ENCODE measurements around the gene CCAR1.
"Not testable (repeated sequence)": the region's sequence is repeated elsewhere in the genome, so short reads cannot be mapped to it uniquely, and the experiment has no call there.

Gene CCAR1, protein sequence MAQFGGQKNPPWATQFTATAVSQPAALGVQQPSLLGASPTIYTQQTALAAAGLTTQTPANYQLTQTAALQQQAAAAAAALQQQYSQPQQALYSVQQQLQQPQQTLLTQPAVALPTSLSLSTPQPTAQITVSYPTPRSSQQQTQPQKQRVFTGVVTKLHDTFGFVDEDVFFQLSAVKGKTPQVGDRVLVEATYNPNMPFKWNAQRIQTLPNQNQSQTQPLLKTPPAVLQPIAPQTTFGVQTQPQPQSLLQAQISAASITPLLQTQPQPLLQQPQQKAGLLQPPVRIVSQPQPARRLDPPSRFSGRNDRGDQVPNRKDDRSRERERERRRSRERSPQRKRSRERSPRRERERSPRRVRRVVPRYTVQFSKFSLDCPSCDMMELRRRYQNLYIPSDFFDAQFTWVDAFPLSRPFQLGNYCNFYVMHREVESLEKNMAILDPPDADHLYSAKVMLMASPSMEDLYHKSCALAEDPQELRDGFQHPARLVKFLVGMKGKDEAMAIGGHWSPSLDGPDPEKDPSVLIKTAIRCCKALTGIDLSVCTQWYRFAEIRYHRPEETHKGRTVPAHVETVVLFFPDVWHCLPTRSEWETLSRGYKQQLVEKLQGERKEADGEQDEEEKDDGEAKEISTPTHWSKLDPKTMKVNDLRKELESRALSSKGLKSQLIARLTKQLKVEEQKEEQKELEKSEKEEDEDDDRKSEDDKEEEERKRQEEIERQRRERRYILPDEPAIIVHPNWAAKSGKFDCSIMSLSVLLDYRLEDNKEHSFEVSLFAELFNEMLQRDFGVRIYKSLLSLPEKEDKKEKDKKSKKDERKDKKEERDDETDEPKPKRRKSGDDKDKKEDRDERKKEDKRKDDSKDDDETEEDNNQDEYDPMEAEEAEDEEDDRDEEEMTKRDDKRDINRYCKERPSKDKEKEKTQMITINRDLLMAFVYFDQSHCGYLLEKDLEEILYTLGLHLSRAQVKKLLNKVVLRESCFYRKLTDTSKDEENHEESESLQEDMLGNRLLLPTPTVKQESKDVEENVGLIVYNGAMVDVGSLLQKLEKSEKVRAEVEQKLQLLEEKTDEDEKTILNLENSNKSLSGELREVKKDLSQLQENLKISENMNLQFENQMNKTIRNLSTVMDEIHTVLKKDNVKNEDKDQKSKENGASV

DNA sequence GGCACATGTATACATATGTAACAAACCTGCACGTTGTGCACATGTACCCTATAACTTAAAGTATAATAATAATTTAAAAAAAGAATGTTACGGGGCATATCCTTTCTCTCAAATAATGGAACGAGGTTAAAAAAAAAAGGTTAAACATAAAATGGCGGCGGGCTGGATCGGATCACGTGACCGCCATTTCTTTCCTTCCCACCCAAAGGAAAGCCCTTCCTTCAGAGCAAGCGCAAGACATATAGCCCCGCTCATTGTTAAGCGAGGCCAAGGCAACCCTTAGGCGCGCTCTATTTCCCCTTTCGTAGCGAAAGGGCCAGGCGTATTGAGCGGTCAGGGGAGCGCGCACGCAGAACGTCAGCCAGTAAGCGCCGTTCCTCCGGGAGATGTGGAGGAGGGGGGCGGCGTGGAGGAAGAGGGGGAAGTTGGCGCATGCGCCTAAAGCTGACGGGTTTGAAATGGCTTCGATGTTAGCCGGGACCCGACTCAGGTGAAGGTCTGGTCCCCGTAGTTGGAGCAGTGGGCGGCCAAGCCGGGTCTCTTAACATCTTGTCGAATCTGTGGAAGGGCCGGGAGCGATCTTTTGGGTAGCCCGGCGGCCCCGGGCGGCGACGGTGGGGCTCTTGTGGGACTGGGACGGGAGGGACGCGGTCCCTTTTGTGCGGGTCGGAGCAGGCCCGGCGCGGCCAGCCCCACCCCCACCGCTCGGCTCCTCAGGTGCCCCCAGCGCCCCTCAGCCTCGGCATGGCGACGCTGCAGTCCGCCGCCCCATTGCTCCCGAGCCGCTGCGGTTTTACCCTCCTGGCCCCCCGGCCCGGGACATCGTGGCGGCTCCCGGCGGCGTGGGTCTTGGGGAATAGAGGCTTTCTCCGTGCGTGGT, at the start of gene CCAR1:
Gene CCAR1 (plus strand): TSS at position 447 of the 880 bp plus-strand sequence. CDS start 1,266 bp downstream, outside the sequence.
- peak; percentile 95 to 97 for DNase-seq

GRCh38 chr10:68684413-68684812, 36.6 kb upstream of the CCAR1 start:
- no peak for DNase-seq

DNA sequence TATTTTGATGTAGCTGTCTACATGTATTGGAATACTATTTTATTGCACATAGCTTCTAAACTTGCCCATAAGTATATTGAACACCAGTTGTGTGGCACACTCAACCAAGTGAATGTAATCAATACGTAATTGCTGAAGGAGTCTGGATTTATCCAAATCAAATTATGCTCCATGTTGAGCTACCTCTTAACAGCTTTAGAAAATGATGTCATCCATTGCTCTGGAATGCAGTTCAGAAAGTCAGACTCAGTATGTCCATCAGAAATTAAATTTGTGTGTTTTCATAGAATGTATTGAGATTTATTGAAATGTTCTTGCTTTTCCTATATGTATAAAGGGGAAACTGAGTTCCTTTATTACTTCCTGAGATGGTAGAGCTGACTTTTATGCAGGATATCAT, 25.0 kb upstream of the CCAR1 start:
- no peak for DNase-seq

- DNase-seq, result no peak
Measured at GRCh38 chr10:68697106-68697505, 23.9 kb upstream of the CCAR1 start.

GRCh38 chr10:68700197-68700596, 20.8 kb upstream of the CCAR1 start:
- no peak for DNase-seq

GRCh38 chr10:68705548-68705947, 15.5 kb upstream of the CCAR1 start:
- DNase-seq, result no peak

DNA sequence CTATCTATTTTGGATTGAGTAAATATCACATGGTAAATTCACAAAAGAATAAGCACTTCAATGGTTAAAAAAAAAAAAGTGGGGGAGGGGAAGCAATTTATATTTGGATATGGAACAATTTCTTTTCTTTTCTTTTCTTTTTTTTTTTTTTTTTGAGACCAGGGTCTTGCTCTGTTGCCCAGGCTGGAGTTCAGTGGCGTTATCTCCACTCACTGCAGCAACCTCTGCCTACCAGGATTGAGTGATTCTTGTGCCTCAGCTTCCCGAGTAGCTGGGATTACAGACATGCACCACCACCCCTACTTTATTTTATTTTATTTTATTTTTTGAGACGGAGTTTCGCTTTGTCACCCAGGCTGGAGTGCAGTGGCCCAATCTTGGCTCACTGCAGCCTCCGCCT, 12.1 kb upstream of the CCAR1 start:
- DNase-seq, result not testable (repeated sequence)

DNA sequence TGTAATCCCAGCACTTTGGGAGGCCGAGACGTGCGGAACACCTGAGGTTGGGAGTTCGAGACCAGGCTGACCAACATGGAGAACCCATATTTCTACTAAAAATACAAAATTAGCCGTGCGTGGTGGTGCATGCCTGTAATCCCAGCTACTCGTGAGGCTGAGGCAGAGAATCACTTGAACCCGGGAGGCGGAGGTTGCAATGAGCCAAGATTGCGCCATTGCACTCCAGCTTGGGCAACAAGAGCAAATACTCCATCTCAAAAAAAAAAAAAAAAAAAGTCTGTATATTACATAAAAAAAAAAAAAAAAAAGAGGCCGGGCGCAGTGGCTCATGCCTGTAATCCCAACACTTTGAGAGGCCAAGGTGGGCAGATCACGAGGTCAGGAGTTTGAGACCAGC, 8.0 kb upstream of the CCAR1 start:
- not testable (repeated sequence) for DNase-seq

- no peak for DNase-seq
Measured at GRCh38 chr10:68717435-68717834, 3.6 kb upstream of the CCAR1 start.

GRCh38 chr10:68721673-68722335, 765 bp downstream of the CCAR1 start:
- no peak for DNase-seq

DNA sequence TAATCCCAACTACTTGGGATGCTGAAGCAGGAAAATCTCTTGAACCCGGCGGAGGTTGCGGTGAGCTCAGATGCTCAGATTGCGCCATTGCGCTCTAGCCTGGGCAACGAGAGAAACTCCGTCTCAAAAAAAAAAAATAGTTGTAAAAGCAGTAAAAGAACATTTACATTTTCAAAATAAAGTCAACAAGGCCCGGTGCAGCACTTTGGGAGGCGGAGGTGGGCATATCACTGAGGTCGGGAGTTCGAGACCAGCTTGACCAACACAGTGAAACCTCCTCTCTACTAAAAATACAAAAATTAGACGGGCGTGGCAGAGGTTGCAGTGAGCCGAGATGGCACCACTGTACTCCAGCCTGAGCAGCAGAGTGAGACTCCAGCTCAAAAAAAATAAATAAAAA, 4.0 kb downstream of the CCAR1 start:
- no peak for DNase-seq

- no peak for DNase-seq
Measured at GRCh38 chr10:68727146-68727545, 6.1 kb downstream of the CCAR1 start.

GRCh38 chr10:68732651-68733050, 11.6 kb downstream of the CCAR1 start:
- no peak for DNase-seq

GRCh38 chr10:68734349-68734748, 13.3 kb downstream of the CCAR1 start:
- DNase-seq, result no peak

DNA sequence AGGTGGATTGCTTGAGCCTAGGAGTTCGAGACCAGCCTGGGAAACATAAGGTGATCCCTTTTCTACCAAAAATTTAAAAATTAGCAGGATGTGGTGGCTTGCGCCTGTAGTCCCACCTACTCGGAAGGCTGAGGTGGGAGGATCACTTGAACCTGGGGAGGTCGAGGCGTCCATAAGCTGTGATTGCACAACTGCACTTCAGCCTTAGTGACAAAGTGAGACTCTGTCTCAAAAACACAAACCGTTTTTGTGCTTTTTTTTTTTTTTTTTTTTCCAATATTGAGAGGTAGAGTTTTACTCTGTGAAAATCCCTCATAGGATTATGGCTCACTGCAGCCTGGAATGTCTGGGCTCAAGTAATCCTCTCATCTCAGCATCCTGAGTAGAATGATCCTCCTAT, 14.1 kb downstream of the CCAR1 start:
- no peak for DNase-seq

- DNase-seq, result not testable (repeated sequence)
Measured at GRCh38 chr10:68735739-68736138, 14.7 kb downstream of the CCAR1 start.

- DNase-seq, result not testable (repeated sequence)
Measured at GRCh38 chr10:68740676-68741075, 19.6 kb downstream of the CCAR1 start.

- no peak for DNase-seq
Measured at GRCh38 chr10:68742397-68742796, 21.4 kb downstream of the CCAR1 start.

- no peak for DNase-seq
Measured at GRCh38 chr10:68752711-68753350, 31.8 kb downstream of the CCAR1 start.

GRCh38 chr10:68756246-68756645, 35.2 kb downstream of the CCAR1 start:
- DNase-seq, result no peak

- no peak for DNase-seq
Measured at GRCh38 chr10:68756766-68757165, 35.7 kb downstream of the CCAR1 start.

Data from NCI-H2081 (cell line).